ENCODE measurements around the gene FLAD1.

FLAD1 gene

GRCh38 chr1:154952664-154953063 is 30.5 kb upstream of the FLAD1 start:
- DNase-seq (ENCODE audit: low read depth): no peak

GRCh38 chr1:154953611-154954038 is 29.5 kb upstream of the FLAD1 start:
- DNase-seq (ENCODE audit: low read depth): no peak

GRCh38 chr1:154954541-154954940 is 28.6 kb upstream of the FLAD1 start:
- DNase-seq (ENCODE audit: low read depth): no peak

GRCh38 chr1:154955039-154955717 is 28.0 kb upstream of the FLAD1 start:
- peak; percentile 78 for DNase-seq (ENCODE audit: low read depth)

- DNase-seq (ENCODE audit: low read depth): peak; percentile 85
These were observed 27.2 kb upstream of the FLAD1 start, which contains the start of gene PBXIP1 for GRCh38 chr1:154955718-154956543. TSS of gene PBXIP1 (minus strand) at chr1:154956099. CDS start at chr1:154953721, 2,378 bp downstream.

GRCh38 chr1:154956544-154956941 is 26.6 kb upstream of the FLAD1 start:
- no peak for DNase-seq (ENCODE audit: low read depth)

GRCh38 chr1:154957091-154957657 is 26.0 kb upstream of the FLAD1 start:
- no peak for DNase-seq (ENCODE audit: low read depth)

GRCh38 chr1:154958036-154958435 is 25.1 kb upstream of the FLAD1 start:
- DNase-seq (ENCODE audit: low read depth): no peak

GRCh38 chr1:154958681-154959425 is 24.3 kb upstream of the FLAD1 start:
- no peak for DNase-seq (ENCODE audit: low read depth)

- DNase-seq (ENCODE audit: low read depth): no peak
These were observed 23.7 kb upstream of the FLAD1 start for GRCh38 chr1:154959426-154959780.

GRCh38 chr1:154960446-154961136 is 22.6 kb upstream of the FLAD1 start:
- peak; percentile 14 for DNase-seq (ENCODE audit: low read depth)

GRCh38 chr1:154961207-154962155 is 21.7 kb upstream of the FLAD1 start, which contains the start of gene PYGO2:
TSS of gene PYGO2 (minus strand) at chr1:154961782. CDS start at chr1:154961576, 206 bp downstream.
- DNase-seq (ENCODE audit: low read depth): peak; percentile 65

- peak; percentile 15 for DNase-seq (ENCODE audit: low read depth)
These were observed 20.9 kb upstream of the FLAD1 start for GRCh38 chr1:154962156-154962749.

GRCh38 chr1:154962795-154963330 is 20.3 kb upstream of the FLAD1 start:
- DNase-seq (ENCODE audit: low read depth): no peak

GRCh38 chr1:154963643-154964042 is 19.5 kb upstream of the FLAD1 start:
- DNase-seq (ENCODE audit: low read depth): no peak

GRCh38 chr1:154964359-154964758 is 18.8 kb upstream of the FLAD1 start:
- no peak for DNase-seq (ENCODE audit: low read depth)

- DNase-seq (ENCODE audit: low read depth): no peak
These were observed 17.0 kb upstream of the FLAD1 start for GRCh38 chr1:154966111-154966510.

GRCh38 chr1:154967331-154967950 is 15.7 kb upstream of the FLAD1 start:
- DNase-seq (ENCODE audit: low read depth): no peak

GRCh38 chr1:154968731-154969130 is 14.4 kb upstream of the FLAD1 start:
- no peak for DNase-seq (ENCODE audit: low read depth)
